ENCODE measurements around the gene NDST3. TPM values are rescaled to one million over a fixed set of nuclear protein-coding genes. Genes with fewer than 3 reads are reported as not detected.
"Not testable (repeated sequence)": the region's sequence is repeated elsewhere in the genome, so short reads cannot be mapped to it uniquely, and the experiment has no call there.

The NDST3 gene
- total RNA-seq, 4 donors from 2014 or later: under 0.01 TPM; not detected in 3

- no peaks in the 10 kb centered on the region for H3K36me3 ChIP-seq
- TF ChIP-seq POLR2A (IDR thresholded peaks at IDR 0.05; ENCODE audit: low read depth) (no peak), POLR2AphosphoS5 (IDR thresholded peaks at IDR 0.05) (no peak), CTCF (IDR thresholded peaks at IDR 0.05) (no peak), EP300 (IDR thresholded peaks at IDR 0.05) (no peak)
- no peak for DNase-seq (ENCODE audit: extremely low spot score)
- intact Hi-C loops (cut with DNase I): no loop called here
- 57% methylated on average over 1 of the region's 1 CpG for WGBS
- no peak overlapping the region for H3K27ac ChIP-seq (replicated peaks in 1 of 4)
- H3K9me3 ChIP-seq: no peaks in the 10 kb centered on the region
- H3K4me3 ChIP-seq: no peak overlapping the region
- H3K27me3 ChIP-seq: no peaks in the 10 kb centered on the region
- H3K4me1 ChIP-seq: no peaks in the 10 kb centered on the region
Measured at GRCh38 chr4:118296729-118297128, 262.4 kb downstream of the NDST3 start.

GRCh38 chr4:118299619-118300018, 265.3 kb downstream of the NDST3 start:
- H3K9me3 ChIP-seq; intact Hi-C loops (cut with DNase I); H3K4me1 ChIP-seq; H3K27ac ChIP-seq (replicated peaks in 1 of 4); H3K27me3 ChIP-seq; DNase-seq (ENCODE audit: extremely low spot score); H3K4me3 ChIP-seq; H3K36me3 ChIP-seq: not testable (repeated sequence)
- 95% methylated on average over 6 of the region's 6 CpGs for WGBS

GRCh38 chr4:118307643-118308042, 273.4 kb downstream of the NDST3 start:
- Histone ChIP-seq H3K4me3 (no peak overlapping the region), H3K27ac (replicated peaks in 1 of 4) (no peak overlapping the region), H3K36me3 (no peaks in the 10 kb centered on the region), H3K4me1 (no peaks in the 10 kb centered on the region), H3K27me3 (no peaks in the 10 kb centered on the region), H3K9me3 (no peaks in the 10 kb centered on the region)
- DNase-seq (ENCODE audit: extremely low spot score): no peak
- TF ChIP-seq EP300 (IDR thresholded peaks at IDR 0.05) (no peak), POLR2A (IDR thresholded peaks at IDR 0.05; ENCODE audit: low read depth) (no peak), CTCF (IDR thresholded peaks at IDR 0.05) (no peak), POLR2AphosphoS5 (IDR thresholded peaks at IDR 0.05) (no peak)
- intact Hi-C loops (cut with DNase I): no loop called here
- WGBS: 53% methylated on average over 2 of the region's 2 CpGs

Small RNA genes within 50 kb of the gene (small RNA-seq; reads per million reads assigned to genes)
- gene SNORA24: 0 reads per million in 3 donors

All from esophagus muscularis mucosa (tissue), 4 donors.